Anterior cingulate cortex (tissue), 58 donors: ENCODE measurements around the gene AANAT.
A peak's percentile ranks its signal among the peaks of the same experiment; 100 is the strongest.

Experiments used
- DNase-seq, 58 donors: peaks; one replicate each; lab custom pipeline; 2025; lab: John Stamatoyannopoulos, UW

The AANAT gene

GRCh38 chr17:76484228-76484725, 16.9 kb downstream of the AANAT start:
- DNase-seq: no peak

GRCh38 chr17:76485569-76485968, 18.2 kb downstream of the AANAT start:
- DNase-seq: peak in 34 of 58 donors; percentile 15 to 67 (median 34)

- no peak for DNase-seq
Observed at GRCh38 chr17:76487451-76488192, 20.2 kb downstream of the AANAT start.

GRCh38 chr17:76490112-76490710, 22.8 kb downstream of the AANAT start:
- DNase-seq: no peak

GRCh38 chr17:76491271-76492122, 24.1 kb downstream of the AANAT start:
- DNase-seq: no peak

GRCh38 chr17:76492123-76492988, 25.0 kb downstream of the AANAT start:
- DNase-seq: no peak

GRCh38 chr17:76492989-76493501, 25.6 kb downstream of the AANAT start:
- DNase-seq: peak in 31 of 58 donors; percentile 3 to 66 (median 36)

GRCh38 chr17:76493505-76494167, 26.2 kb downstream of the AANAT start:
- peak in 1 of 58 donors; percentile 51 for DNase-seq

- peak in 3 of 58 donors; percentile 20 to 59 (median 28) for DNase-seq
Observed at GRCh38 chr17:76495663-76496400, 28.4 kb downstream of the AANAT start.

- no peak for DNase-seq
Observed at GRCh38 chr17:76496464-76496863, 29.1 kb downstream of the AANAT start.

GRCh38 chr17:76497699-76497978, 30.2 kb downstream of the AANAT start:
- DNase-seq: peak in 2 of 58 donors; percentile 31 to 55

GRCh38 chr17:76497979-76498875, 30.8 kb downstream of the AANAT start:
- DNase-seq: peak in 47 of 58 donors; percentile 11 to 82 (median 55)

- no peak for DNase-seq
Observed at GRCh38 chr17:76498876-76499251, 31.5 kb downstream of the AANAT start.

- no peak for DNase-seq
Observed at GRCh38 chr17:76499267-76499667, 31.9 kb downstream of the AANAT start.

- DNase-seq: no peak
Observed at GRCh38 chr17:76500074-76500746, 32.8 kb downstream of the AANAT start.

GRCh38 chr17:76500747-76501017, 33.3 kb downstream of the AANAT start:
- no peak for DNase-seq
